ENCODE results near the gene ALDH1A3.

DNA sequence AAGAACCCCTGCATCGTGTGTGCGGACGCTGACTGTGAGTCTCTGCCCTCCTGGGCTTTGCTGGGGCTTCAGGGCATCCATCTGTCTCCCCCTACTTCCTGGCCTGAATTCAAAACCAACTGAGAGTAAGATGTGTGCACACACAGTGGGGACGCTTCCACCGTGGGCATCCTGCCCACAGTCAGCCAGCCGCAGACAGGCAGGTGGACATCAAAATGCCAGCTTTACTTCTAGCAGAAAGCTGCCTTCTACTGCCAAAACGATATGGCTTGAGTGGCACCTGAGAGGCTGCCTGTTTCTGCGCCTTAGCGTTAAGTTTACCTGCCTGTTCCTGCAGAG, 18.5 kb downstream of the ALDH1A3 start:
- TF ChIP-seq, protein P1, sequence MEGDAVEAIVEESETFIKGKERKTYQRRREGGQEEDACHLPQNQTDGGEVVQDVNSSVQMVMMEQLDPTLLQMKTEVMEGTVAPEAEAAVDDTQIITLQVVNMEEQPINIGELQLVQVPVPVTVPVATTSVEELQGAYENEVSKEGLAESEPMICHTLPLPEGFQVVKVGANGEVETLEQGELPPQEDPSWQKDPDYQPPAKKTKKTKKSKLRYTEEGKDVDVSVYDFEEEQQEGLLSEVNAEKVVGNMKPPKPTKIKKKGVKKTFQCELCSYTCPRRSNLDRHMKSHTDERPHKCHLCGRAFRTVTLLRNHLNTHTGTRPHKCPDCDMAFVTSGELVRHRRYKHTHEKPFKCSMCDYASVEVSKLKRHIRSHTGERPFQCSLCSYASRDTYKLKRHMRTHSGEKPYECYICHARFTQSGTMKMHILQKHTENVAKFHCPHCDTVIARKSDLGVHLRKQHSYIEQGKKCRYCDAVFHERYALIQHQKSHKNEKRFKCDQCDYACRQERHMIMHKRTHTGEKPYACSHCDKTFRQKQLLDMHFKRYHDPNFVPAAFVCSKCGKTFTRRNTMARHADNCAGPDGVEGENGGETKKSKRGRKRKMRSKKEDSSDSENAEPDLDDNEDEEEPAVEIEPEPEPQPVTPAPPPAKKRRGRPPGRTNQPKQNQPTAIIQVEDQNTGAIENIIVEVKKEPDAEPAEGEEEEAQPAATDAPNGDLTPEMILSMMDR (IDR thresholded peaks at IDR 0.05) = no peak
- TF ChIP-seq POLR2A (IDR thresholded peaks at IDR 0.05) = no peak
